ENCODE measurements around the gene PLGRKT.

DNA sequence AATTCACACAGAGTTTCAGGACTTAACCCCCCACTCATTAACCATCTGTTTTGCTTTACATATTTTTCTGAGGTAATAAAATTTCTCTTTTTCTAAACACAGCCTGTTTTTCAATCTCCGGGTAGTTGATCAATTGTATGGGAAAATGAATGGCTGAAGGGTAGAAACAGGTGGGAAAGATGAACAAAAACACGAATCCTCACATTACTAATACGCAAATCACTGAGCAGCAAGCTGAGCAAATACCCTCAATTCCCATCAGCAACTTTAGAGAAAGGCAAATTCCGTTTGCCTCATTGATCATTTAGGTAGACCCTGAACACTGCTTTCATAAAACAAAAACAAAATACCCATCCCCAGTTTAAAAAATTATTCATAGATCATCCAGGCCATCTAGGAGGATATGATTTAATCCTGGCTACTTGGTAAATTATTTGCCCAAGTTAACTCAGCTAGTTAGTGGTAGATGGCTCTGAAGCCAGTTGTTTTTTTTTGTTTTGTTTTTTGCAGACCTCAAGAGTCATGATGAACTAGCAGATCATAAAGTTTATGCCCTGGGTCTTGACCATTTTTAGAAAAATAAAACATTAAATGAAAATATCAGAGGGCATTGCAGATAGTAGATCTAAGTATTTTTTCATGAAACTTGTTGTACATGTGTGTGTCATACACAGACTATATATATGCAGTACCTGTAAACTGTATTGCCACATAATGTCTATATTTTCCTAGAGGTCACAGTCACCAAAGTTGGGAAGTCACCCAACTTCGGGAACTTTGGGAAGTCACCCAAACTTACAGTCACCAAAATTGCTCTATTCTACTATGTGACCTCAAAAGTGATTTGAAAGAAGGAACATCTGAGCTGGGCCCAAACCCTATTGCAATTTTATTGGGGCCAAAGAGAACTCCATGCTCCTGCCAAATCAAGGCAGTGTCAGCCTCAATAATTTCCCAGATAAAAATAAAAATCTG lies 11.0 kb upstream of the PLGRKT start:
- no peak for TF ChIP-seq POLR2A (IDR thresholded peaks at IDR 0.05)
- TF ChIP-seq CTCF (IDR thresholded peaks at IDR 0.05), result no peak
